Dendritic cell treated with granulocyte-macrophage colony-stimulating factor and Interleukin-4, amounts not matched to agents 40 ng/mL and 50 ng/mL, for 4 days (primary cell): Measurements from ENCODE around the gene ELMO3.
A peak's percentile ranks its signal among the peaks of the same experiment; 100 is the strongest.

Experiments
- H3K27ac Mint-ChIP-seq: one replicate; pipeline ENCODE4 v1.8.0; 2022; ENCODE audit warnings: mild to moderate bottlenecking, mixed read lengths
- H3K27me3 Mint-ChIP-seq: one replicate; pipeline ENCODE4 v1.8.0; 2022; ENCODE audit warnings: mild to moderate bottlenecking, mixed read lengths
- H3K36me3 Mint-ChIP-seq: one replicate; pipeline ENCODE4 v1.8.0; 2022; ENCODE audit warnings: low read depth, mixed read lengths
- H3K4me1 Mint-ChIP-seq: one replicate; pipeline ENCODE4 v1.8.0; 2022; ENCODE audit warnings: low read depth, mixed read lengths
- H3K4me3 Mint-ChIP-seq: one replicate; pipeline ENCODE4 v1.8.0; 2022; ENCODE audit warnings: mild to moderate bottlenecking, moderate library complexity, mixed read lengths
- H3K9me3 Mint-ChIP-seq: one replicate; pipeline ENCODE4 v1.8.0; 2022; ENCODE audit warnings: mixed read lengths
- intact Hi-C: fragments of 100-400 bp; cut with micrococcal nuclease; formaldehyde crosslinking; loops from one replicate; pipeline ENCODE4 v1.15.0; 2022

ELMO3 gene

GRCh38 chr16:67158637-67159600, 40.0 kb upstream of the ELMO3 start:
- Mint-ChIP-seq H3K4me3 (peak overlapping the region; percentile 88), H3K27me3 (peaks cover 56% of the 10 kb centered on the region), H3K36me3 (peaks cover 46% of the 10 kb centered on the region), H3K9me3 (no peaks in the 10 kb centered on the region), H3K4me1 (peaks cover 76% of the 10 kb centered on the region), H3K27ac (peak overlapping the region; percentile 90)
- intact Hi-C loops, result loop anchor here (5.0 to 10.0 kb wide), 2 partner anchors 54 to 142 kb away; partner anchors contain the start of gene PHAF1

GRCh38 chr16:67161595-67162058, 37.3 kb upstream of the ELMO3 start:
- intact Hi-C loops, result loop anchor here (2.0 kb wide), 1 partner anchor 21 kb away; the partner anchor contains the start of gene MATCAP1
- peak overlapping the region; percentile 88 for H3K4me3 Mint-ChIP-seq
- no peaks in the 10 kb centered on the region for H3K9me3 Mint-ChIP-seq
- H3K4me1 Mint-ChIP-seq, result peaks cover 82% of the 10 kb centered on the region
- no peak overlapping the region for H3K27ac Mint-ChIP-seq
- peaks cover 38% of the 10 kb centered on the region for H3K36me3 Mint-ChIP-seq
- peaks cover 53% of the 10 kb centered on the region for H3K27me3 Mint-ChIP-seq

GRCh38 chr16:67162506-67163163, 36.3 kb upstream of the ELMO3 start:
- peaks cover 82% of the 10 kb centered on the region for H3K4me1 Mint-ChIP-seq

GRCh38 chr16:67163164-67163998, 35.5 kb upstream of the ELMO3 start:
- intact Hi-C loops, result no loop called here
- Mint-ChIP-seq H3K9me3 (no peaks in the 10 kb centered on the region), H3K4me1 (peaks cover 79% of the 10 kb centered on the region), H3K36me3 (peaks cover 41% of the 10 kb centered on the region), H3K4me3 (peak overlapping the region; percentile 72), H3K27me3 (peaks cover 68% of the 10 kb centered on the region), H3K27ac (peak overlapping the region; percentile 80)

More at GRCh38 chr16:67162506-67163163, 36.3 kb upstream of the ELMO3 start:
- intact Hi-C loops, result no loop called here
- Mint-ChIP-seq H3K27me3 (peaks cover 61% of the 10 kb centered on the region), H3K9me3 (no peaks in the 10 kb centered on the region), H3K4me3 (peak overlapping the region; percentile 72), H3K27ac (peak overlapping the region; percentile 80), H3K36me3 (peaks cover 38% of the 10 kb centered on the region)

GRCh38 chr16:67163999-67164558, 34.9 kb upstream of the ELMO3 start:
- H3K9me3 Mint-ChIP-seq, result no peaks in the 10 kb centered on the region
- H3K36me3 Mint-ChIP-seq, result peaks cover 48% of the 10 kb centered on the region
- peaks cover 79% of the 10 kb centered on the region for H3K4me1 Mint-ChIP-seq
- H3K27me3 Mint-ChIP-seq, result peaks cover 75% of the 10 kb centered on the region
- H3K4me3 Mint-ChIP-seq, result peak overlapping the region; percentile 72
- intact Hi-C loops, result no loop called here
- H3K27ac Mint-ChIP-seq, result peak overlapping the region; percentile 80

GRCh38 chr16:67164599-67165061, 34.3 kb upstream of the ELMO3 start, which contains the start of gene HSF4:
Gene HSF4 (plus strand): TSS chr16:67164745. CDS start chr16:67164812, 67 bp downstream.
- Mint-ChIP-seq H3K36me3 (peaks cover 43% of the 10 kb centered on the region), H3K27ac (peak within 1 kb of the TSS; percentile 80), H3K4me1 (peaks cover 83% of the 10 kb centered on the region), H3K4me3 (peak within 1 kb of the TSS; percentile 72), H3K27me3 (peaks cover 79% of the 10 kb centered on the region), H3K9me3 (no peaks in the 10 kb centered on the region)
- intact Hi-C loops, result no loop called here

GRCh38 chr16:67165121-67166078, 33.5 kb upstream of the ELMO3 start:
- H3K27me3 Mint-ChIP-seq, result peaks cover 79% of the 10 kb centered on the region
- H3K4me3 Mint-ChIP-seq, result peak overlapping the region; percentile 72
- H3K4me1 Mint-ChIP-seq, result peaks cover 87% of the 10 kb centered on the region
- H3K36me3 Mint-ChIP-seq, result peaks cover 37% of the 10 kb centered on the region
- no peaks in the 10 kb centered on the region for H3K9me3 Mint-ChIP-seq
- intact Hi-C loops, result no loop called here
- H3K27ac Mint-ChIP-seq, result peak overlapping the region; percentile 80

GRCh38 chr16:67166110-67166547, 32.8 kb upstream of the ELMO3 start:
- H3K9me3 Mint-ChIP-seq, result no peaks in the 10 kb centered on the region
- peaks cover 76% of the 10 kb centered on the region for H3K27me3 Mint-ChIP-seq
- peak overlapping the region; percentile 57 for H3K4me3 Mint-ChIP-seq
- intact Hi-C loops, result no loop called here
- peaks cover 40% of the 10 kb centered on the region for H3K36me3 Mint-ChIP-seq
- H3K4me1 Mint-ChIP-seq, result peaks cover 84% of the 10 kb centered on the region
- H3K27ac Mint-ChIP-seq, result peak overlapping the region; percentile 80

- Mint-ChIP-seq H3K4me1 (peaks cover 86% of the 10 kb centered on the region), H3K27me3 (peaks cover 77% of the 10 kb centered on the region), H3K4me3 (peak overlapping the region; percentile 57), H3K36me3 (peaks cover 45% of the 10 kb centered on the region), H3K9me3 (no peaks in the 10 kb centered on the region), H3K27ac (peak overlapping the region; percentile 80)
- intact Hi-C loops, result no loop called here
Measured at GRCh38 chr16:67166598-67167168, 32.2 kb upstream of the ELMO3 start.

GRCh38 chr16:67167588-67167987, 31.3 kb upstream of the ELMO3 start:
- H3K9me3 Mint-ChIP-seq, result no peaks in the 10 kb centered on the region
- peaks cover 89% of the 10 kb centered on the region for H3K4me1 Mint-ChIP-seq
- H3K27me3 Mint-ChIP-seq, result peaks cover 77% of the 10 kb centered on the region
- intact Hi-C loops, result no loop called here
- no peak overlapping the region for H3K4me3 Mint-ChIP-seq
- H3K36me3 Mint-ChIP-seq, result peaks cover 50% of the 10 kb centered on the region
- H3K27ac Mint-ChIP-seq, result peak overlapping the region; percentile 80

GRCh38 chr16:67169011-67169451, 29.9 kb upstream of the ELMO3 start:
- Mint-ChIP-seq H3K4me1 (peaks cover 88% of the 10 kb centered on the region), H3K4me3 (no peak overlapping the region), H3K27ac (peak overlapping the region; percentile 88), H3K27me3 (peaks cover 75% of the 10 kb centered on the region), H3K9me3 (no peaks in the 10 kb centered on the region), H3K36me3 (peaks cover 50% of the 10 kb centered on the region)
- intact Hi-C loops, result no loop called here
